SK-N-SH (cell line): Measurements from ENCODE around the gene LIX1.

Experiments
- EP300 ChIP-seq, 2 experiments: IDR thresholded peaks; 2 replicates each; pipeline versions ENCODE4 v1.4.0 to v1.6.1; 2012; ENCODE audit warnings: borderline replicate concordance in 1 of 2, low read depth in 1 of 2, low read length in 1 of 2
- EZH2phosphoT487 ChIP-seq: fragments of 200-600 bp; sonication (generic); IDR thresholded peaks from 2 replicates; pipeline ENCODE4 v1.6.1; 2017; ENCODE audit warnings: low read depth, mixed run types, mild to moderate bottlenecking, antibody characterized with exemption, moderate library complexity, borderline replicate concordance
- GABPA ChIP-seq: IDR thresholded peaks from 2 replicates; pipeline ENCODE4 v1.4.0; 2012; ENCODE audit warnings: low read depth, mild to moderate bottlenecking
- JUND ChIP-seq: IDR thresholded peaks from 2 replicates; pipeline ENCODE4 v1.4.0; 2012
- NRF1 ChIP-seq: IDR thresholded peaks from 2 replicates; pipeline ENCODE4 v1.6.1; 2012; ENCODE audit warnings: low read depth, mild to moderate bottlenecking, low read length
- RFX5 ChIP-seq: IDR thresholded peaks from 2 replicates; pipeline ENCODE4 v1.6.1; 2012; ENCODE audit warnings: mild to moderate bottlenecking, improper control_type of control experiment, low read length
- TAF1 ChIP-seq: IDR thresholded peaks from 2 replicates; pipeline ENCODE4 v1.6.1; 2012; ENCODE audit warnings: low read depth, mild to moderate bottlenecking, low read length, moderate library complexity, borderline replicate concordance
- TF ChIP-seq, protein P1 (sequence below): fragments of 200-600 bp; sonication (generic); IDR thresholded peaks from 2 replicates; pipeline ENCODE4 v1.6.1; 2017; ENCODE audit warnings: antibody characterized with exemption, mild to moderate bottlenecking, moderate library complexity

DNA sequence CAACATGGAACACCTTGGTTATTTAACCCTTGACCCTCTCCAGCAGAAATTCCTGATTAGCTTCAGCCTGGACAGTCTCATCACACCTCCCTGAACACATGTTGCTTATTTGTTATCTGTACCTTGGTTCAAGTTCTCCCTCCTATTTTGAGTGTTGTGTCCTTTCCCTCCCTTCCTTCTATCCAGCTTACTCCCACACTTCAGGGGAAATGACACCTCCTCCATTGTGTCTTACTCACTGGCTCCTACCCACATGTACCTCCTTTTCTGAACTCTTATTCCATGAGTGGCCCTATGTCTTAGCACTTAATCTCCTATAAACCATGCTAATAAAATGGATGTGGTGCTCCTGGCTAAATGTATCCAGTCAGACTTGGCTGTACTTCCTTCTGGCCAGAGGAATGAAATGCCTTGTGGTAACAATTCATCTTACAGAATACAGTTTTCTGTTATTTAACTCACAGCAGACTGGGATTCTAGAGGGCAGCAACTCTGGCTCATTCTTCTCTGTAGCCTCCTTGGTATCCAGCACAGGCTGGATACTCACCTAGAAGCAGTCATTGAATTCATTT is 11.2 kb downstream of the LIX1 start:
- TF ChIP-seq NRF1 (no peak), JUND (no peak), EZH2phosphoT487 (no peak), EP300 (IDR thresholded peaks at IDR 0.05; ENCODE audit: borderline replicate concordance in 1 of 2, low read depth in 1 of 2, low read length in 1 of 2) (no peak), GABPA (no peak), RFX5 (no peak), TAF1 (no peak)
- TF ChIP-seq, protein P1, sequence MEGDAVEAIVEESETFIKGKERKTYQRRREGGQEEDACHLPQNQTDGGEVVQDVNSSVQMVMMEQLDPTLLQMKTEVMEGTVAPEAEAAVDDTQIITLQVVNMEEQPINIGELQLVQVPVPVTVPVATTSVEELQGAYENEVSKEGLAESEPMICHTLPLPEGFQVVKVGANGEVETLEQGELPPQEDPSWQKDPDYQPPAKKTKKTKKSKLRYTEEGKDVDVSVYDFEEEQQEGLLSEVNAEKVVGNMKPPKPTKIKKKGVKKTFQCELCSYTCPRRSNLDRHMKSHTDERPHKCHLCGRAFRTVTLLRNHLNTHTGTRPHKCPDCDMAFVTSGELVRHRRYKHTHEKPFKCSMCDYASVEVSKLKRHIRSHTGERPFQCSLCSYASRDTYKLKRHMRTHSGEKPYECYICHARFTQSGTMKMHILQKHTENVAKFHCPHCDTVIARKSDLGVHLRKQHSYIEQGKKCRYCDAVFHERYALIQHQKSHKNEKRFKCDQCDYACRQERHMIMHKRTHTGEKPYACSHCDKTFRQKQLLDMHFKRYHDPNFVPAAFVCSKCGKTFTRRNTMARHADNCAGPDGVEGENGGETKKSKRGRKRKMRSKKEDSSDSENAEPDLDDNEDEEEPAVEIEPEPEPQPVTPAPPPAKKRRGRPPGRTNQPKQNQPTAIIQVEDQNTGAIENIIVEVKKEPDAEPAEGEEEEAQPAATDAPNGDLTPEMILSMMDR, result no peak
